GM21723 (cell line): ENCODE results near the gene NRP1.
"Not testable (repeated sequence)": the region's sequence is repeated elsewhere in the genome, so short reads cannot be mapped to it uniquely, and the experiment has no call there.

ENCODE experiments used
- ATAC-seq: cut with Tn5 transposase; IDR thresholded peaks from one replicate; pipeline ENCODE4 v1.9.1; 2021; ENCODE audit warnings: mild to moderate bottlenecking, moderate library complexity; ENCODE audit not compliant: unreplicated experiment

The NRP1 gene

GRCh38 chr10:33325929-33326328, 8.5 kb downstream of the NRP1 start:
- ATAC-seq, result no peak

- ATAC-seq, result no peak
These were observed 10.7 kb downstream of the NRP1 start for GRCh38 chr10:33323721-33324120.

- ATAC-seq, result no peak
These were observed 13.0 kb downstream of the NRP1 start for GRCh38 chr10:33321516-33321915.

- no peak for ATAC-seq
These were observed 14.2 kb downstream of the NRP1 start for GRCh38 chr10:33320288-33320687.

GRCh38 chr10:33315891-33316290, 18.6 kb downstream of the NRP1 start:
- ATAC-seq, result no peak

- ATAC-seq, result no peak
These were observed 19.5 kb downstream of the NRP1 start for GRCh38 chr10:33314811-33315561.

GRCh38 chr10:33311640-33312039, 22.8 kb downstream of the NRP1 start:
- no peak for ATAC-seq

GRCh38 chr10:33310853-33311252, 23.6 kb downstream of the NRP1 start:
- ATAC-seq, result no peak

GRCh38 chr10:33309406-33309805, 25.1 kb downstream of the NRP1 start:
- no peak for ATAC-seq

GRCh38 chr10:33307835-33308234, 26.6 kb downstream of the NRP1 start:
- no peak for ATAC-seq

- ATAC-seq, result no peak
These were observed 27.6 kb downstream of the NRP1 start for GRCh38 chr10:33306701-33307519.

- ATAC-seq, result no peak
These were observed 28.3 kb downstream of the NRP1 start for GRCh38 chr10:33306126-33306525.

GRCh38 chr10:33304423-33305225, 29.8 kb downstream of the NRP1 start:
- ATAC-seq, result no peak

- ATAC-seq, result no peak
These were observed 30.5 kb downstream of the NRP1 start for GRCh38 chr10:33303988-33304387.

GRCh38 chr10:33302208-33302829, 32.1 kb downstream of the NRP1 start:
- no peak for ATAC-seq

- ATAC-seq, result no peak
These were observed 33.2 kb downstream of the NRP1 start for GRCh38 chr10:33301097-33301789.

GRCh38 chr10:33300544-33300943, 33.9 kb downstream of the NRP1 start:
- not testable (repeated sequence) for ATAC-seq

GRCh38 chr10:33298893-33299292, 35.6 kb downstream of the NRP1 start:
- no peak for ATAC-seq

GRCh38 chr10:33298110-33298509, 36.4 kb downstream of the NRP1 start:
- ATAC-seq, result no peak

GRCh38 chr10:33295851-33296250, 38.6 kb downstream of the NRP1 start:
- ATAC-seq, result no peak
